Femur (tissue), 1 donor: Measurements from ENCODE around the gene WASF2.
"Not testable (repeated sequence)": the region's sequence is repeated elsewhere in the genome, so short reads cannot be mapped to it uniquely, and the experiment has no call there.

Source experiments
- DNase-seq: peaks from one replicate; pipeline ENCODE4 v3.0.0-alpha.2; 2017

Gene WASF2

GRCh38 chr1:27489973-27490741, at the start of gene WASF2:
TSS of gene WASF2 (minus strand) at chr1:27490167. CDS start at chr1:27428890, 61,277 bp downstream.
- peak; percentile 99 for DNase-seq

GRCh38 chr1:27538793-27539192, 48.8 kb upstream of the WASF2 start:
- no peak for DNase-seq

GRCh38 chr1:27538305-27538676, 48.3 kb upstream of the WASF2 start:
- not testable (repeated sequence) for DNase-seq

- peak; percentile 89 for DNase-seq
Observed at GRCh38 chr1:27536767-27537166, 46.8 kb upstream of the WASF2 start.

GRCh38 chr1:27536010-27536757, 46.2 kb upstream of the WASF2 start:
- DNase-seq = no peak

- no peak for DNase-seq
Observed at GRCh38 chr1:27535386-27535785, 45.4 kb upstream of the WASF2 start.

GRCh38 chr1:27531959-27532685, 42.2 kb upstream of the WASF2 start:
- no peak for DNase-seq

GRCh38 chr1:27530192-27530591, 40.2 kb upstream of the WASF2 start:
- no peak for DNase-seq

GRCh38 chr1:27529704-27530018, 39.7 kb upstream of the WASF2 start:
- no peak for DNase-seq

GRCh38 chr1:27528818-27529703, 39.1 kb upstream of the WASF2 start:
- peak; percentile 92 for DNase-seq

GRCh38 chr1:27527890-27528817, 38.2 kb upstream of the WASF2 start:
- DNase-seq = peak; percentile 68

- DNase-seq = peak; percentile 92
Observed at GRCh38 chr1:27527223-27527889, 37.4 kb upstream of the WASF2 start.

- DNase-seq = no peak
Observed at GRCh38 chr1:27526569-27527222, 36.7 kb upstream of the WASF2 start.

GRCh38 chr1:27525296-27526272, 35.6 kb upstream of the WASF2 start:
- peak; percentile 89 for DNase-seq

GRCh38 chr1:27523337-27524020, 33.5 kb upstream of the WASF2 start:
- no peak for DNase-seq

- peak; percentile 89 for DNase-seq
Observed at GRCh38 chr1:27522432-27523336, 32.7 kb upstream of the WASF2 start.

- DNase-seq = no peak
Observed at GRCh38 chr1:27521861-27522431, 32.0 kb upstream of the WASF2 start.
